Kidney (tissue), 14 donors: ENCODE measurements around the gene PCBP4. TPM values are rescaled to one million over a fixed set of nuclear protein-coding genes. Genes with fewer than 3 reads are reported as not detected.
A peak's percentile ranks its signal among the peaks of the same experiment; 100 is the strongest.

Source experiments
- DNase-seq, 5 donors: peaks; one replicate each; pipeline ENCODE4 v3.0.0-alpha.2; 2013 to 2020
- FAIRE-seq: peaks from 2 replicates; lab custom pipeline; 2012; peaks lifted over from hg19 to GRCh38; lab: Jason Lieb, UNC
- H3K27ac ChIP-seq, 2 donors: one replicate each; pipeline ENCODE4 v1.7.0; 2013; ENCODE audit warnings: low read depth in 2 of 2, low read length in 2 of 2, inconsistent platforms in 1 of 2
- H3K27me3 ChIP-seq: one replicate; pipeline ENCODE4 v1.7.1; 2013; ENCODE audit warnings: low read length, inconsistent platforms; ENCODE audit not compliant: control insufficient read depth, insufficient read depth
- H3K36me3 ChIP-seq, 3 donors: one replicate each; pipeline versions ENCODE4 v1.7.0 to v1.7.1; 2013; ENCODE audit warnings: low read length in 3 of 3, control low read depth in 1 of 3, inconsistent platforms in 1 of 3; ENCODE audit not compliant: insufficient read depth in 3 of 3, control insufficient read depth in 2 of 3
- H3K4me1 ChIP-seq, 3 donors: one replicate each; pipeline versions ENCODE4 v1.7.0 to v1.7.1; 2013; ENCODE audit warnings: low read length in 3 of 3, inconsistent platforms in 1 of 3, low read depth in 1 of 3; ENCODE audit not compliant: control insufficient read depth in 2 of 3, insufficient read depth in 2 of 3
- H3K4me3 ChIP-seq, 3 donors: one replicate each; pipeline versions ENCODE4 v1.7.0 to v1.8.1; 2013; ENCODE audit warnings: low read length in 3 of 3, control low read depth in 1 of 3, inconsistent platforms in 1 of 3
- H3K9ac ChIP-seq, 3 donors: one replicate each; pipeline versions ENCODE4 v1.7.0 to v1.7.1; 2013; ENCODE audit warnings: low read length in 3 of 3, control low read depth in 1 of 3, inconsistent platforms in 1 of 3
- H3K9me3 ChIP-seq, 3 donors: one replicate each; pipeline versions ENCODE4 v1.7.0 to v1.7.1; 2013; ENCODE audit warnings: low read length in 3 of 3, control low read depth in 1 of 3, inconsistent platforms in 1 of 3; ENCODE audit not compliant: control insufficient read depth in 2 of 3, insufficient read depth in 1 of 3
- intact Hi-C: fragments of 100-400 bp; cut with DNase I; formaldehyde crosslinking; loops from one replicate; pipeline ENCODE4 v1.11.1; 2022
- polyA plus RNA-seq: library from polyadenylated mRNA; stranded (reverse); fragments of 350-450 nt; fragmentation: Illumina TruSeq; extraction: RNeasy Lipid Tissue Mini Kit (QIAGEN cat#74804); gene quantifications from one replicate; pipeline ENCODE4 v1.2.3, GENCODE V29; 2014; ENCODE audit warnings: low read depth, low replicate concordance; ENCODE audit not compliant: insufficient read depth
- total RNA-seq: library from RNA; stranded (reverse); fragmentation: NEBNext Ultra II Directional; extraction: Animal tissue kit (Norgen Biotek cat#: 25700); gene quantifications from one replicate; pipeline ENCODE4 v1.2.1, GENCODE V29; 2021
- TF ChIP-seq, protein P1 (sequence below): IDR thresholded peaks from 3 replicates; pipeline ENCODE4 v1.5.1; 2012; ENCODE audit warnings: mild to moderate bottlenecking, moderate library complexity, borderline replicate concordance; ENCODE audit not compliant: insufficient read depth; ENCODE audit errors: extremely low read depth
- donor health status: control.
- donor health status: control.
- donor health status: control.
- donor health status: control.
- donor health status: control.
- donor health status: DM: yes; HTN: yes; CAD: no.
- donor health status: Normal renal cell carcinoma (clear cell type).

Gene PCBP4
- total and polyA plus RNA-seq, 2 donors from 2014 or later: 31.7 to 34.0 TPM

DNA sequence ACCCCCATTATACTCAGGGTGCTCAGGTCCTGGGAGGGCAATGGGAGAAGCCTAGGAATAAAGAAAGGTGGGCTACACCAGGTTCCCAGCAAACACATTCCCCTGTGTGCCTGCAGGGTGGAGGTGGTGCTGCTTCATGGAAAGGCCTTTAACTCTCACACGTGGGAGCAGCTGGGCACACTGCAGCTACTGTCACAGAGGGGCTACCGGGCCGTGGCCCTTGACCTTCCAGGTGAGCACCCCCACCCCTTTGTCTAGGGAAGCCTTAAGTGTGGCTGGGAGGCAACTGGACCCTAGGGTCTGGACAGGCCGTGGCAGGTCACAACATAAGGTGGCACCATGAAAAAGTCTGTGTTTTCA lies 10.9 kb upstream of the PCBP4 start:
- intact Hi-C loops: no loop called here
- Histone ChIP-seq H3K9me3 (no peaks in the 10 kb centered on the region), H3K9ac (no peak overlapping the region), H3K27ac (peak overlapping the region in 1 of 2 donors; percentile 9), H3K27me3 (no peaks in the 10 kb centered on the region), H3K4me1 (peaks cover 3 to 30% (median 4%) of the 10 kb centered on the region in 3 donors), H3K36me3 (peaks cover 0 to 4% (median 3%) of the 10 kb centered on the region in 3 donors), H3K4me3 (no peak overlapping the region)
- FAIRE-seq (no peak), DNase-seq (no peak)
- TF ChIP-seq, protein P1, sequence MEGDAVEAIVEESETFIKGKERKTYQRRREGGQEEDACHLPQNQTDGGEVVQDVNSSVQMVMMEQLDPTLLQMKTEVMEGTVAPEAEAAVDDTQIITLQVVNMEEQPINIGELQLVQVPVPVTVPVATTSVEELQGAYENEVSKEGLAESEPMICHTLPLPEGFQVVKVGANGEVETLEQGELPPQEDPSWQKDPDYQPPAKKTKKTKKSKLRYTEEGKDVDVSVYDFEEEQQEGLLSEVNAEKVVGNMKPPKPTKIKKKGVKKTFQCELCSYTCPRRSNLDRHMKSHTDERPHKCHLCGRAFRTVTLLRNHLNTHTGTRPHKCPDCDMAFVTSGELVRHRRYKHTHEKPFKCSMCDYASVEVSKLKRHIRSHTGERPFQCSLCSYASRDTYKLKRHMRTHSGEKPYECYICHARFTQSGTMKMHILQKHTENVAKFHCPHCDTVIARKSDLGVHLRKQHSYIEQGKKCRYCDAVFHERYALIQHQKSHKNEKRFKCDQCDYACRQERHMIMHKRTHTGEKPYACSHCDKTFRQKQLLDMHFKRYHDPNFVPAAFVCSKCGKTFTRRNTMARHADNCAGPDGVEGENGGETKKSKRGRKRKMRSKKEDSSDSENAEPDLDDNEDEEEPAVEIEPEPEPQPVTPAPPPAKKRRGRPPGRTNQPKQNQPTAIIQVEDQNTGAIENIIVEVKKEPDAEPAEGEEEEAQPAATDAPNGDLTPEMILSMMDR: no peak

DNA sequence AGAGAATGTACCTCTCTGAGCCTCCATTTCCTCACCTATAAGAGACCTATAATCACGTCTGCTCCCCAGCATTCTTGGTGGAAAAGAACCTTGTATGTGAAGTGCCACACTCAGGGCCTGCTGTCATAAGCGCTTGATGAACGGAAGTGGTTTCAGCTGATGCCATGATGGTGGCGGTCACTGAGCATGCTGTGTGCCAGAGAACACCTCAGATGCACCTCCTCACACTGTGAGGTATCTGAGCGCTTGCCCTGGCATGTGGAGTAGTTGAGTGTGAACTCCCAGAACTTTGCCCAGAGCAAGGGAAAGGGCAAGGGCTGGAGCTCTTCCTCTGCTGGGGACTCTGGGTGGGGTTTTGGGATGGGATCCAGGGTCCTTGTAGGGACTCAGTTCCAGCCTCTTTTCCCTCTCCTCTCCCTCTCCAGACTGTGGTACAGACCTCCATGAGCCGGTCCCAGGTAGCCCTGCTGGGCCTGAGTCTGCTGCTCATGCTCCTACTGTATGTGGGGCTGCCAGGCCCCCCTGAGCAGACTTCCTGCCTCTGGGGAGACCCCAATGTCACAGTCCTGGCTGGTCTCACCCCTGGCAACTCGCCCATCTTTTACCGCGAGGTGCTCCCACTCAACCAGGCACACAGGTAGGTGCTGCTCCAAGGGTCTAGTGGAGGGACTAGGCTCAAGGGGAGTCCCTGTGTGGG lies 10.3 kb upstream of the PCBP4 start:
- H3K9ac ChIP-seq: no peak overlapping the region
- DNase-seq: no peak
- H3K9me3 ChIP-seq: no peaks in the 10 kb centered on the region
- H3K27me3 ChIP-seq: no peaks in the 10 kb centered on the region
- H3K4me1 ChIP-seq: peaks cover 3 to 29% (median 4%) of the 10 kb centered on the region in 3 donors
- FAIRE-seq: no peak
- H3K36me3 ChIP-seq: peaks cover 0 to 4% (median 3%) of the 10 kb centered on the region in 3 donors
- no peak overlapping the region for H3K4me3 ChIP-seq
- TF ChIP-seq, protein P1: no peak
- peak overlapping the region in 1 of 2 donors; percentile 9 for H3K27ac ChIP-seq
- intact Hi-C loops: no loop called here

DNA sequence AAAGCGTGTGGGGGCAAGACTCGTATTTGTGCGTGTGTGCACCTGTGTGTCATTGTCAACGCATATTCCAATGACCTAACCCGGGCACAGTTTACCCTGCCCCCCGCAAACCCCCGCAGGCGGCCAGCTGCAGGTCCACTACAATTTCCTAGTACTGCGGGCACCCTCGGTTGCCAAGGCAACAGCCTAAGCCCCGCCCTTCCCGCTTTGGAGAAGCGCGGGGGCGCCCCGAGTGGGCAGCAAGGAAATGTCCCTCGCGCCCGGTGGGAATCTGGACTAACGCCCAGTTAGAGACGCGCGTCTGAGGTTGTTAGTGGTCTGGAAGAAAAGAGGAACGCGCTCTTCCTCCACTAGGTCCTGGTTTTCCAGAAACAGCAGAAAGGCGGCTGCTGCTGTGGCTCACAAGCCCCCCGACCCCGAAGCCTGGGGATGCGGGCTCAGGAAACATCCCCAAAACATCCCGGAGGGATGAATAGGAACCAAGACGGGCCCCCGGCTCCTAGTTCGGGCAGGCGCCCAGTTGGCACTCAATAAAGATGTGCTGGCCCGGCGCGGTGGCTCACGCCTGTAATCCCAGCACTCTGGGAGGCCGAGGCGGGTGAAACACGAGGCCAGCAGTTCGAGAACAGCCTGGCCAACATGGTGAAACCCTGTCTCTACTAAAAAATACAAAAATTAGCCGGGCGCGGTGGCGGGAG lies 8.7 kb upstream of the PCBP4 start:
- H3K27ac ChIP-seq: peak overlapping the region; percentile 64 to 98
- H3K36me3 ChIP-seq: peaks cover 0 to 5% (median 3%) of the 10 kb centered on the region in 3 donors
- TF ChIP-seq, protein P1: no peak
- DNase-seq (peak; percentile 77 to 93 (median 91)), FAIRE-seq (no peak)
- H3K4me1 ChIP-seq: peaks cover 3 to 23% (median 6%) of the 10 kb centered on the region in 3 donors
- intact Hi-C loops: no loop called here
- no peaks in the 10 kb centered on the region for H3K27me3 ChIP-seq
- no peaks in the 10 kb centered on the region for H3K9me3 ChIP-seq
- peak overlapping the region in 2 of 3 donors; percentile 52 to 96 for H3K9ac ChIP-seq
- peak overlapping the region; percentile 62 to 94 (median 81) for H3K4me3 ChIP-seq
